Breast epithelium (tissue), 3 donors: Measurements from ENCODE around the gene OR2Y1.

Source experiments
- CTCF ChIP-seq, 3 donors: fragments of 450-650 bp; IDR thresholded peaks; one replicate each; pipeline ENCODE4 v1.5.1; 2016 to 2017; ENCODE audit warnings: antibody characterized with exemption in 3 of 3, mild to moderate bottlenecking in 3 of 3, moderate library complexity in 3 of 3
- POLR2AphosphoS5 ChIP-seq, 3 donors: sonication (generic); formaldehyde crosslinking; IDR thresholded peaks; one replicate each; pipeline ENCODE4 v1.6.1; 2017; ENCODE audit warnings: antibody characterized with exemption in 3 of 3

GRCh38 chr5:180783340-180784052 is 43.6 kb upstream of the OR2Y1 start:
- TF ChIP-seq CTCF (IDR thresholded peaks at IDR 0.05) (no peak), POLR2AphosphoS5 (IDR thresholded peaks at IDR 0.05) (no peak)
